Measurements from ENCODE around the gene SLC16A3. TPM values are rescaled to one million over a fixed set of nuclear protein-coding genes. Genes with fewer than 3 reads are reported as not detected.

SLC16A3 gene
- total RNA-seq, 1 donor: 222 TPM

GRCh38 chr17:82269138-82269881 lies 40.5 kb downstream of the SLC16A3 start:
- Histone ChIP-seq H3K27me3 (ENCODE audit: insufficient read depth, low read length) (no peaks in the 10 kb centered on the region), H3K4me1 (ENCODE audit: insufficient read depth, low read length) (peaks cover 36% of the 10 kb centered on the region), H3K79me2 (ENCODE audit: insufficient read depth, low read length) (peaks cover 86% of the 10 kb centered on the region), H3K36me3 (ENCODE audit: insufficient read depth, low read length) (peaks cover 52% of the 10 kb centered on the region), H3K4me2 (ENCODE audit: insufficient read depth, low read length) (no peak overlapping the region), H3K9me3 (ENCODE audit: low read depth, low read length) (no peaks in the 10 kb centered on the region), H2AFZ (ENCODE audit: low read length) (no peak overlapping the region), H3K27ac (ENCODE audit: low read depth, low read length) (peak overlapping the region; percentile 39), H3K4me3 (ENCODE audit: insufficient read depth, low read length) (no peak overlapping the region), H4K20me1 (ENCODE audit: insufficient read depth, low read length) (peaks cover 80% of the 10 kb centered on the region)
- DNase-seq (ENCODE audit: insufficient read length, low spot score, missing footprints): no peak
- no peak for TF ChIP-seq CTCF (IDR thresholded peaks at IDR 0.05; ENCODE audit: extremely low read depth, low read depth, low read length)

- no peak overlapping the region for H3K4me3 ChIP-seq (ENCODE audit: insufficient read depth, low read length)
- no peak for DNase-seq (ENCODE audit: insufficient read length, low spot score, missing footprints)
- H2AFZ ChIP-seq (ENCODE audit: low read length): no peak overlapping the region
- H3K4me2 ChIP-seq (ENCODE audit: insufficient read depth, low read length): peak overlapping the region; percentile 37
- peaks cover 46% of the 10 kb centered on the region for H3K36me3 ChIP-seq (ENCODE audit: insufficient read depth, low read length)
- no peaks in the 10 kb centered on the region for H3K9me3 ChIP-seq (ENCODE audit: low read depth, low read length)
- peaks cover 74% of the 10 kb centered on the region for H4K20me1 ChIP-seq (ENCODE audit: insufficient read depth, low read length)
- TF ChIP-seq CTCF (IDR thresholded peaks at IDR 0.05; ENCODE audit: extremely low read depth, low read depth, low read length): no peak
- no peaks in the 10 kb centered on the region for H3K27me3 ChIP-seq (ENCODE audit: insufficient read depth, low read length)
- H3K4me1 ChIP-seq (ENCODE audit: insufficient read depth, low read length): peaks cover 36% of the 10 kb centered on the region
- peak overlapping the region; percentile 39 for H3K27ac ChIP-seq (ENCODE audit: low read depth, low read length)
- peaks cover 79% of the 10 kb centered on the region for H3K79me2 ChIP-seq (ENCODE audit: insufficient read depth, low read length)
These were observed 41.1 kb downstream of the SLC16A3 start for GRCh38 chr17:82269882-82270500.

- Histone ChIP-seq H3K27ac (ENCODE audit: low read depth, low read length) (no peak overlapping the region), H3K4me1 (ENCODE audit: insufficient read depth, low read length) (peaks cover 36% of the 10 kb centered on the region), H3K79me2 (ENCODE audit: insufficient read depth, low read length) (peaks cover 72% of the 10 kb centered on the region), H3K36me3 (ENCODE audit: insufficient read depth, low read length) (peaks cover 40% of the 10 kb centered on the region), H4K20me1 (ENCODE audit: insufficient read depth, low read length) (peaks cover 68% of the 10 kb centered on the region), H2AFZ (ENCODE audit: low read length) (no peak overlapping the region), H3K27me3 (ENCODE audit: insufficient read depth, low read length) (no peaks in the 10 kb centered on the region), H3K4me3 (ENCODE audit: insufficient read depth, low read length) (no peak overlapping the region), H3K9me3 (ENCODE audit: low read depth, low read length) (no peaks in the 10 kb centered on the region), H3K4me2 (ENCODE audit: insufficient read depth, low read length) (peak overlapping the region; percentile 37)
- no peak for DNase-seq (ENCODE audit: insufficient read length, low spot score, missing footprints)
- TF ChIP-seq CTCF (IDR thresholded peaks at IDR 0.05; ENCODE audit: extremely low read depth, low read depth, low read length): no peak
These were observed 41.8 kb downstream of the SLC16A3 start for GRCh38 chr17:82270651-82271050.

- Histone ChIP-seq H3K4me3 (ENCODE audit: insufficient read depth, low read length) (peak overlapping the region; percentile 89), H3K36me3 (ENCODE audit: insufficient read depth, low read length) (peaks cover 32% of the 10 kb centered on the region), H3K4me2 (ENCODE audit: insufficient read depth, low read length) (peak overlapping the region; percentile 87), H3K9me3 (ENCODE audit: low read depth, low read length) (no peaks in the 10 kb centered on the region), H3K4me1 (ENCODE audit: insufficient read depth, low read length) (peaks cover 33% of the 10 kb centered on the region), H4K20me1 (ENCODE audit: insufficient read depth, low read length) (peaks cover 60% of the 10 kb centered on the region), H2AFZ (ENCODE audit: low read length) (no peak overlapping the region), H3K27me3 (ENCODE audit: insufficient read depth, low read length) (no peaks in the 10 kb centered on the region), H3K79me2 (ENCODE audit: insufficient read depth, low read length) (peaks cover 65% of the 10 kb centered on the region), H3K27ac (ENCODE audit: low read depth, low read length) (no peak overlapping the region)
- no peak for TF ChIP-seq CTCF (IDR thresholded peaks at IDR 0.05; ENCODE audit: extremely low read depth, low read depth, low read length)
- no peak for DNase-seq (ENCODE audit: insufficient read length, low spot score, missing footprints)
These were observed 42.6 kb downstream of the SLC16A3 start for GRCh38 chr17:82271401-82271800.

All from osteoblast (primary cell).